ENCODE data around the gene ADGRL1. TPM values are rescaled to one million over a fixed set of nuclear protein-coding genes. Genes with fewer than 3 reads are reported as not detected.
"Not testable (repeated sequence)": the region's sequence is repeated elsewhere in the genome, so short reads cannot be mapped to it uniquely, and the experiment has no call there.

Gene ADGRL1
- total and polyA plus RNA-seq, 8 donors, result 26.4 to 53.5 (median 35.7) TPM

DNA sequence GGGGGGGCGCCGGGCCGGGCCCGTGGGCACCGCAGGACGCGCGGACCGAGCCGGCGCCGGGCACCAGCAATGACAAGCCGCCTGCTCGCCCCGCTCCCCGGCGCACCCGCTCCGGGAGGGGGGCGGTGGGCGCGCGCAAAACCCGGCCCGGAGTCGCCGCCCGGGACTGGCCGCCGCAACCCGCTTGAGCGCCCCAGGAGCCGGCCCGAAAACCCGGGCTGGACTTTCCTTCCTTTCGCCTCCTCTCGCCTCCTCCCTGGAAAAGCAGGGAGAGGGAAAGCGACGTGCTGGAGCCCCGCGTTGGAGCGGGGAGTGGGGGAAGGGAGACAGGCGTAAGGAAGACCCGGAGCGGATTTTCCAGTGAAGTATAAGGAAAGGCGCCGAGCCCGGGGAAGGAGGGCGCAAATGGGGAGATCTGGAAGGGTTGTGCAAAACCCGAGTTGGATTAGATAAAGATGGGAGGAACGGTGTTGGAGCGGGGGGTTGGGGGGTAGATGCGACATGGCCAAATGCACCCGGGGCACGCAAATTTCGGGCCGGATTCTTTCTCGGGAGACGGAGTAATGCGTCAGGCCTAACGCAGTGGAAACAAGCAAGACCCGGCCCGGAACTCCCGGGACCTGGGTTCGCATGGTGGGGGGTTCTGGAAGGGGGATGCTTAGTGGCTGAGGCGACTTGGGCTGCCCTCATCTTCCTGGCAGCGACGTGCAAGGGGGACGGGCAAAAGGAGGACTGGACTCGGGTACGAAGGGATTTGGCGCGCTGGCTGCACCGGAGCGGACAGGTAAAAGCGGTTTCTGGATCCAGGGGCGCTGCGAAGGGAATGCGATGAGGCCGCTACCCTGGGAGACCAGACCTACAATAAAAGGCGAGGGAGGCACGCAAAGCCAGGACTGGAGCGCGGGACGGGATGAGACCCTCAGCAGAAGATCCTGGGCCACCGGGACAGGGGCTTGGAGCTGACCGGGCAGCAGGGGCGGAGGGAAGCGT lies 1.1 kb upstream of the ADGRL1 start:
- DNase-seq, result peak; percentile 89 to 97 (median 94)
- H3K4me1 ChIP-seq, result peaks cover 0 to 15% of the 10 kb centered on the region in 2 donors
- peak; percentile 91 for ATAC-seq

DNA sequence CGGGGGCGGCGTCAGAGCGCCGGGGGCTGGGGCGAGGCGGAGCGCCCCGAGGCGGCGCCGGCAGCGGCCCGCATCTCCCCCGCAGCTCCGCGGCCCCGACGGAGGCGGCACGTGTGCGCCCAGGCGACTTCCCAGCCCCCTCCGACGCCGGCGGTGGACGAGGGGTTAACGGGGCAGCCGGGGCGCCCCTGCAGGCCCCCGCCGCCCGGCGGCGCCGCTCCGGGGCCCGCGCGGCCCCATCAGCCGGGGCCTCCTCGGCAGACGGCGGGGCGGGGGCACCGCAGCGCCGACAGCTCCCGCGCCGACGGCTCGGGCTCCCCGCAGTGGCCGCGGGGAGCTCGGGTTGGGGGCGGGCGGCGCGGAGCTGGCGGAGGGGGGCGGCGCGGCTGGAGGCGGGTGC lies 339 bp upstream of the ADGRL1 start:
- H3K4me3 ChIP-seq, result peak overlapping the region; percentile 43 to 49
- intact Hi-C loops (cut with DNase I); H3K36me3 ChIP-seq; H3K27ac ChIP-seq; DNase-seq; H3K9me3 ChIP-seq; ATAC-seq: not testable (repeated sequence)
- peaks cover 0 to 15% of the 10 kb centered on the region in 2 donors for H3K4me1 ChIP-seq
- H3K27me3 ChIP-seq, result peaks cover 0 to 78% of the 10 kb centered on the region in 2 donors

More for the DNA sequence above, 1.1 kb upstream of the ADGRL1 start:
- H3K27ac ChIP-seq, result peak overlapping the region; percentile 44 to 58
- intact Hi-C loops (cut with DNase I); H3K36me3 ChIP-seq; H3K9me3 ChIP-seq: not testable (repeated sequence)
- H3K27me3 ChIP-seq, result peaks cover 0 to 78% of the 10 kb centered on the region in 2 donors
- H3K4me3 ChIP-seq, result peak overlapping the region; percentile 34 to 50

DNA sequence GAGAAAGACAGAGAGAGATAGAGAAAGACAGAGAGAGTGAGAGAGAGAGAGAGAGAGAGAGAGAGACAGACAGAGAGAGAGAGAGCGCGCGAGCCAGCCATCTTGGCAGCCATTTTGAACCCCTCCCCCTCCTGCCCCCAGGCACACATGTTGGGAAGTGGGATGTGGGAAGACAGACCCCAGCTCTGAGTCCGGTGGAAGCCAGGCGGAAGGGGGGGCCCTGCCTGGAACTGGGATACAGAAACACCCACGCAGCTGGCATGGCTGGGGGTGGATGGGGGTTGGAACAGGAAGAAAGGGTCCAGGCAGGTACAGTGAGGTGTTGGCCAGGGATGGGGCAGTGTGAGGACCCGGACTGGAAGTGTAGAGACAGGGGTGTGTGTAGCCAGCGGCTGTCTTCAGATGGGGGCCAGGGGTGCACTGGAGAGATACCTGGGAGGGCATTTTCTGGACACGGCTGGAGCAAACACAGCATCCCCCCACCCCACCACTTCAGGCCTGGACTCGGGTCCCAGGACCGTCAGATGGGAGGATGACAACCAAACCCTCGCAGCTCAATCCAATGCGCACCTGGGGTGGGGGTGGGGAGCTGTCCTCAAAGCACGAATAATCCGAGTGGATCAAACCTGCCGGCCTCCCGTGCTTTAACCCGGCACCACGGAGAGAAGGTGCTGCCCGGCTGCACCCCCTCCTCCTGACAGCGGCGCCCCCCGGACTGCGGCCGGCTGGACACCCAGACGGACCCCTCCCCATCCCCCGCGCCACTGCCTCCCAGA lies 1.1 kb downstream of the ADGRL1 start:
- peak overlapping the region; percentile 43 to 49 for H3K4me3 ChIP-seq
- H3K9me3 ChIP-seq; H3K36me3 ChIP-seq; H3K27ac ChIP-seq; intact Hi-C loops (cut with DNase I); DNase-seq; ATAC-seq: not testable (repeated sequence)
- H3K4me1 ChIP-seq, result peaks cover 2 to 15% of the 10 kb centered on the region in 2 donors
- peaks cover 0 to 65% of the 10 kb centered on the region in 2 donors for H3K27me3 ChIP-seq

DNA sequence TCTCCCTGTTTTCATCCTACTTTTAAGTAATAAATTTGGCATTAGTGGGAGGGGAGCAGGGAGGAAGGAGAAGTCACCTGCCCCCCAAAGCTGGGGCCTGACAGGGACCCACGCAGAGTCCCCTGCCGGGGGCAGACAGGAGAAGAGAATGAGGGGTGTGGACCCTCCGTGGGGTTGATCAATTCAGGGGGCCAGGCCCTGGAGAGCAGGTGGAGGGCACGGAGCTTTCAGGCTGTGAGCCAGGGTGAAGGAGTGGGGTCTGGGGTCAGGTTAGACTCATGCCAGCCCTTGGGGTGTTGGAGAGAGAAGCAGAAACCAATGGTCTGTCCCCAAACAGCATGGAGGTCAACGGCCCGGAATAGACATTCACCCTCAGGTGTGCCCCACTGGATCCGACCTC lies 1.8 kb downstream of the ADGRL1 start:
- H3K9me3 ChIP-seq; H3K36me3 ChIP-seq; H3K4me3 ChIP-seq; DNase-seq; H3K27ac ChIP-seq; intact Hi-C loops (cut with DNase I); ATAC-seq: not testable (repeated sequence)
- Histone ChIP-seq H3K4me1 (peaks cover 2 to 15% of the 10 kb centered on the region in 2 donors), H3K27me3 (peaks cover 0 to 58% of the 10 kb centered on the region in 2 donors)

DNA sequence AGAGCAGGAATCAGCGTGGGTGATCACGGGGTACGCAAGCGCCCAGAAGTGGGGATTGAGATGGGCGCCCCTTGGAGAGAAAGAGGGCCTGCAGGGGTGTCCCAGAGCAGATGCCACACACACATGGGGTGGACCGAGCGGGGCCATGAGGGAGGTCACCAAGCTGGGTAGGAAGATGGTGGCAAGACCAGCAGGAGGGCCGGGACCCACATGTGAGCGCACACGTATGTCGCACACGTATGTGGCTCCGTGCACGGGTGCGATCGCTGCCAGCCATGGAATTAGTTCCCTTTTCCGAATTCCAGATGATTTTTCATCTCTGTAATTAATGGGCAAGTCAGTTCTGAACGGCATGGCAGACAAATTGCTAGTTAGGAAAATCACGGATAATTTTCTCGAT lies 2.2 kb downstream of the ADGRL1 start:
- H3K4me3 ChIP-seq; H3K36me3 ChIP-seq; DNase-seq; ATAC-seq; intact Hi-C loops (cut with DNase I); H3K9me3 ChIP-seq; H3K27ac ChIP-seq: not testable (repeated sequence)
- peaks cover 0 to 54% of the 10 kb centered on the region in 2 donors for H3K27me3 ChIP-seq
- peaks cover 2 to 15% of the 10 kb centered on the region in 2 donors for H3K4me1 ChIP-seq

DNA sequence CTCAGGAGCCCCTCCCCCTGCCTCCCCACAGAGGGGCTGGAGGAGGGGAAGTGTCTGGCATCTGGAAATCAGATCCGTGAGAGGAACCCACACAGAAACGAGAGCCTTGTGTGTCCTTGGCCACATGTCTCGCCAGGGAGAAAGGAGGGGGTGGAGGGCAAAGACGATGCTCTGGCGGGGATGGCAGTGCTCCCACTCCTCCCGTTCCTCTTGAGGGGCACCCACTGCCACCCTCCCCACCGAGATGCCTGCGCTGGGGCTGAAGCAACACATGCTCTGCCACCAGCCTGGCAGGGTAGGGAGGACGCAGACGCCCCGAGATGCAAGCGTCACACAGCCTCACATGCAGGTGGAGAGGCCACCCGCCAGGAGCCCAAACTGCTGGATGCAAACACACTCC lies 2.8 kb downstream of the ADGRL1 start:
- H3K36me3 ChIP-seq, result no peaks in the 10 kb centered on the region
- H3K27me3 ChIP-seq, result peaks cover 0 to 48% of the 10 kb centered on the region in 2 donors
- intact Hi-C loops (cut with DNase I), result no loop called here
- no peaks in the 10 kb centered on the region for H3K9me3 ChIP-seq
- TF ChIP-seq, protein P1, sequence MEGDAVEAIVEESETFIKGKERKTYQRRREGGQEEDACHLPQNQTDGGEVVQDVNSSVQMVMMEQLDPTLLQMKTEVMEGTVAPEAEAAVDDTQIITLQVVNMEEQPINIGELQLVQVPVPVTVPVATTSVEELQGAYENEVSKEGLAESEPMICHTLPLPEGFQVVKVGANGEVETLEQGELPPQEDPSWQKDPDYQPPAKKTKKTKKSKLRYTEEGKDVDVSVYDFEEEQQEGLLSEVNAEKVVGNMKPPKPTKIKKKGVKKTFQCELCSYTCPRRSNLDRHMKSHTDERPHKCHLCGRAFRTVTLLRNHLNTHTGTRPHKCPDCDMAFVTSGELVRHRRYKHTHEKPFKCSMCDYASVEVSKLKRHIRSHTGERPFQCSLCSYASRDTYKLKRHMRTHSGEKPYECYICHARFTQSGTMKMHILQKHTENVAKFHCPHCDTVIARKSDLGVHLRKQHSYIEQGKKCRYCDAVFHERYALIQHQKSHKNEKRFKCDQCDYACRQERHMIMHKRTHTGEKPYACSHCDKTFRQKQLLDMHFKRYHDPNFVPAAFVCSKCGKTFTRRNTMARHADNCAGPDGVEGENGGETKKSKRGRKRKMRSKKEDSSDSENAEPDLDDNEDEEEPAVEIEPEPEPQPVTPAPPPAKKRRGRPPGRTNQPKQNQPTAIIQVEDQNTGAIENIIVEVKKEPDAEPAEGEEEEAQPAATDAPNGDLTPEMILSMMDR (IDR thresholded peaks at IDR 0.05), result no peak
- ATAC-seq, result no peak
- H3K4me1 ChIP-seq, result peaks cover 2 to 15% of the 10 kb centered on the region in 2 donors
- no peak overlapping the region for H3K4me3 ChIP-seq
- no peak overlapping the region for H3K27ac ChIP-seq
- DNase-seq, result no peak

DNA sequence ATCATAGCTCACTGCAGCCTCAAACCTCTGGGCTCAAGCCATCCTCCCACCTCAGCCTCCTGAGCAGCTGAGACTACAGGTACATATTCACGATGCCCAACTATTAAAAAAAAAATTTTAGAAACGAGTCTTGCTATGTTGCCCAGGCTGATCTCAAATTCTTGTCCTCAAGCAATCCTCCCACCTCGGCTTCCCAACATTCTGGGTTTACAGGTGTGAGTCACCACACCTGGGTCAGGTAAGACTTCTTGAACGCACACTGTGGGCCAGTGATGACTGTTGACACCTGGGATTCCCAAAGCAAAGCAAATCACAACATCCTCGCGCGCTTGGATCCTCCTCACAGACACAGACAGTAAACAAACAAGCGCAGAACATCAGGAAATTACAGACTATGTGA lies 4.5 kb downstream of the ADGRL1 start:
- DNase-seq; H3K4me3 ChIP-seq; ATAC-seq; intact Hi-C loops (cut with DNase I); H3K36me3 ChIP-seq; H3K9me3 ChIP-seq; H3K27ac ChIP-seq: not testable (repeated sequence)
- Histone ChIP-seq H3K27me3 (peaks cover 0 to 33% of the 10 kb centered on the region in 2 donors), H3K4me1 (peaks cover 2 to 11% of the 10 kb centered on the region in 2 donors)
